Smooth muscle cell (in vitro differentiated cells): Measurements from ENCODE around the gene DSTN. TPM values are rescaled to one million over a fixed set of nuclear protein-coding genes. Genes with fewer than 3 reads are reported as not detected.
A peak's percentile ranks its signal among the peaks of the same experiment; 100 is the strongest.

Source experiments
- DNase-seq: peaks from one replicate; lab custom pipeline; 2025; ENCODE audit not compliant: unreplicated experiment; lab: John Stamatoyannopoulos, UW
- H2AFZ ChIP-seq: fragments of 200-600 bp; sonication (generic); 2 replicates; pipeline ENCODE4 v1.6.0; 2016; ENCODE audit warnings: antibody characterized with exemption, low read depth, mild to moderate bottlenecking
- H3F3A ChIP-seq: fragments of 200-600 bp; sonication (generic); 2 replicates; pipeline ENCODE4 v1.6.0; 2017; ENCODE audit warnings: antibody characterized with exemption, low read depth
- H3K27ac ChIP-seq: fragments of 200-600 bp; sonication (generic); 2 replicates; pipeline ENCODE4 v1.5.1; 2016; ENCODE audit warnings: low read depth, mild to moderate bottlenecking
- H3K27me3 ChIP-seq: fragments of 200-600 bp; sonication (generic); 2 replicates; pipeline ENCODE4 v1.6.1; 2016; ENCODE audit warnings: low read depth, mild to moderate bottlenecking
- H3K36me3 ChIP-seq: fragments of 200-600 bp; sonication (generic); 2 replicates; pipeline ENCODE4 v1.5.1; 2016; ENCODE audit warnings: low read depth
- H3K4me1 ChIP-seq: fragments of 200-600 bp; sonication (generic); 2 replicates; pipeline ENCODE4 v1.5.1; 2016; ENCODE audit warnings: low read depth
- H3K4me2 ChIP-seq: fragments of 200-600 bp; sonication (generic); 2 replicates; pipeline ENCODE4 v1.6.0; 2016; ENCODE audit warnings: mild to moderate bottlenecking
- H3K4me3 ChIP-seq: fragments of 200-600 bp; sonication (generic); 2 replicates; pipeline ENCODE4 v1.5.1; 2016; ENCODE audit warnings: mild to moderate bottlenecking
- H3K79me2 ChIP-seq: fragments of 200-600 bp; sonication (generic); 2 replicates; pipeline ENCODE4 v1.6.0; 2016; ENCODE audit warnings: low read depth, mild to moderate bottlenecking
- H3K9ac ChIP-seq: fragments of 200-600 bp; sonication (generic); 2 replicates; pipeline ENCODE4 v1.6.0; 2016; ENCODE audit warnings: low read depth
- H3K9me3 ChIP-seq: fragments of 200-600 bp; sonication (generic); replicated peaks from 2 replicates; pipeline ENCODE4 v1.5.1; 2016; ENCODE audit warnings: low read depth
- H4K20me1 ChIP-seq: fragments of 200-600 bp; sonication (generic); 2 replicates; pipeline ENCODE4 v1.6.0; 2016; ENCODE audit warnings: low read depth
- WGBS: methylation state at CpG from one replicate; pipeline ENCODE4 v1.1.7; 2016; ENCODE audit warnings: low lambda C conversion rate; 5-methylcytosine and 5-hydroxymethylcytosine counted together
- polyA plus RNA-seq: library from polyadenylated mRNA; unstranded; fragments of >200 nt; fragmentation: Nextera tagmentation; extraction: Ambion mirVana; gene quantifications from 2 replicates; pipeline ENCODE4 v1.2.1, GENCODE V29; 2016
- total RNA-seq: library from RNA; depleted of rRNA; stranded (reverse); fragments of >200 nt; gene quantifications from 2 replicates; pipeline ENCODE4 v1.2.3, GENCODE V29; 2014
- TF ChIP-seq, protein P1 (sequence below): fragments of 200-600 bp; sonication (generic); IDR thresholded peaks from 2 replicates; pipeline ENCODE4 v1.5.1; 2017; ENCODE audit warnings: borderline replicate concordance, mild to moderate bottlenecking, antibody characterized with exemption; ENCODE audit not compliant: insufficient read depth, poor library complexity, severe bottlenecking

The DSTN gene
- total and polyA plus RNA-seq, 2 experiments from 2014 or later = 486 to 534 TPM

DNA sequence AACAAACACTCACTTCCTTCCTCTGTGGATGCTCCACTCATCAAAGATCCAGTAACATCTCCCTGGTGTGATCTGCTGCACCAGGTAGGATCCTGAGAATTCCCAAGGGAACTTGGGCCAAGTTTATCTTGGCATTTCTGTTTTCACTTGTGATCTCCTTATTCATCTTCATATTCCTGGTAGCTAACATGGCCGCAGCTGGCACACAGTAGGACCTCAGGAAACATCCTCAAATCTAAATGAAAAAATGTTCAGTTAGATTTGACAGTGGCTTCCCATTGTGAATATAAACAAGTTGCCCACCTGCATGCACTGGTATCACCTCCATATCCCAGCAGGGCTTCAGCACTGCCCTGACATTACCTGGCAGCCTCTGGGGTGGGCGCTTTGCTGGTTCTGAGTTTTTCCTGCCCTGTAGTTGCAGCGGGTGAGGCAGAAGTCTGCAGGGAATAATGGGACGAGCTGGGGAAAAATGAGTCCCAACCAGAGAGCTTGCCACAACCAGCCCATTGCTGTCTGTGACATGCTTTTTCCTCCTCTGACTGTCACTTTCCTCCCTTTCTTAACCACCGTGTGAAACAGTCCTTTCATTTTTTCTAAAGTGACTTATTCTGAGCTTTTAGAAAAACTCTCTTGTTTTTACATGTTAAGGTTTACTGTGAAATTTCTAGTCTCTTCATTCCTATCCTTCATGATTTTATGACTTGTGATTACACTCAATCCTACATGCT lies 9.4 kb upstream of the DSTN start:
- Histone ChIP-seq H3K9ac (no peak overlapping the region), H3F3A (peaks cover 21% of the 10 kb centered on the region), H3K4me3 (no peak overlapping the region), H3K4me1 (peaks cover 16% of the 10 kb centered on the region), H3K9me3 (no peaks in the 10 kb centered on the region), H4K20me1 (no peaks in the 10 kb centered on the region), H3K36me3 (no peaks in the 10 kb centered on the region), H3K79me2 (no peaks in the 10 kb centered on the region), H3K4me2 (no peak overlapping the region), H3K27me3 (no peaks in the 10 kb centered on the region), H2AFZ (peak overlapping the region; percentile 60), H3K27ac (peak overlapping the region; percentile 99)
- TF ChIP-seq, protein P1, sequence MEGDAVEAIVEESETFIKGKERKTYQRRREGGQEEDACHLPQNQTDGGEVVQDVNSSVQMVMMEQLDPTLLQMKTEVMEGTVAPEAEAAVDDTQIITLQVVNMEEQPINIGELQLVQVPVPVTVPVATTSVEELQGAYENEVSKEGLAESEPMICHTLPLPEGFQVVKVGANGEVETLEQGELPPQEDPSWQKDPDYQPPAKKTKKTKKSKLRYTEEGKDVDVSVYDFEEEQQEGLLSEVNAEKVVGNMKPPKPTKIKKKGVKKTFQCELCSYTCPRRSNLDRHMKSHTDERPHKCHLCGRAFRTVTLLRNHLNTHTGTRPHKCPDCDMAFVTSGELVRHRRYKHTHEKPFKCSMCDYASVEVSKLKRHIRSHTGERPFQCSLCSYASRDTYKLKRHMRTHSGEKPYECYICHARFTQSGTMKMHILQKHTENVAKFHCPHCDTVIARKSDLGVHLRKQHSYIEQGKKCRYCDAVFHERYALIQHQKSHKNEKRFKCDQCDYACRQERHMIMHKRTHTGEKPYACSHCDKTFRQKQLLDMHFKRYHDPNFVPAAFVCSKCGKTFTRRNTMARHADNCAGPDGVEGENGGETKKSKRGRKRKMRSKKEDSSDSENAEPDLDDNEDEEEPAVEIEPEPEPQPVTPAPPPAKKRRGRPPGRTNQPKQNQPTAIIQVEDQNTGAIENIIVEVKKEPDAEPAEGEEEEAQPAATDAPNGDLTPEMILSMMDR = no peak
- WGBS = 58% methylated on average over 5 of the region's 5 CpGs
- no peak for DNase-seq

- no peaks in the 10 kb centered on the region for H3K79me2 ChIP-seq
- H3K27me3 ChIP-seq = no peaks in the 10 kb centered on the region
- peak overlapping the region; percentile 2 for H3K4me2 ChIP-seq
- no peaks in the 10 kb centered on the region for H3K36me3 ChIP-seq
- H3K9ac ChIP-seq = no peak overlapping the region
- peaks cover 13% of the 10 kb centered on the region for H3F3A ChIP-seq
- no peaks in the 10 kb centered on the region for H4K20me1 ChIP-seq
- DNase-seq = no peak
- TF ChIP-seq, protein P1 = no peak
- H2AFZ ChIP-seq = peak overlapping the region; percentile 52
- WGBS = 39% methylated on average over 2 of the region's 2 CpGs
- peaks cover 9% of the 10 kb centered on the region for H3K4me1 ChIP-seq
- no peak overlapping the region for H3K4me3 ChIP-seq
- peak overlapping the region; percentile 88 for H3K27ac ChIP-seq
- H3K9me3 ChIP-seq = no peaks in the 10 kb centered on the region
Observed at GRCh38 chr20:17562804-17563305, 7.0 kb upstream of the DSTN start.

DNA sequence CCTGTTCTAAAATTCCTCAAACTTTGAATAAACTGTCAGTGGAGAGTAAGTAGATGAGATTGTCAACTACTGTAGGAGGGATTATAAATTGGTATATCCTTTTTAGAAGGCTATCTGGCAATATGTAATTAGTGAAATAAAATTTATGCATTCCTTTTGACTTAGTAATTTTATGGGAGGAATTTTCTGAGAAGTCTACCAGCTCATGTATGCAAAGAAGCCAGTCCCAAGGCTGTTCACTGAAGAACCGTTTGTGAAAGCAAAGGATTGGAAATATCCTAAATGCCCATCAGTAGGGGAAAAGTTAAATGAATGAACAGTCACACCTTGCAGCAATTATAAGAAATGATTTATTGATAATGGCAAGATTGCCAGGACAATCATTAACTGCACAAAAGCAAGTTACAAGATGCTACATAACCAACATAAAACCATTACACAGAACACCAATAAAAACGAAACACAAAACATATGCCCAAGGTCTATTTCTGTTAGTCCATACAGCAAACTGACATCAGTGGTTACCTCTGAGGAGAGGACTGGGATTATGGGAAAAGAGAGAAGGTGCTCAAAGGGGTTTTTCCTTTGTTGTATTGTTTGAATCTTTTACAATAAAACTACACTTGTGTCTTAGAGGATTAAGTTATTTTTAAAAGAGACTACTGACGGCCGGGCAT lies 4.6 kb upstream of the DSTN start:
- Histone ChIP-seq H3K27me3 (no peaks in the 10 kb centered on the region), H3K9me3 (no peaks in the 10 kb centered on the region), H4K20me1 (peaks cover 2% of the 10 kb centered on the region), H3K9ac (no peak overlapping the region), H3K36me3 (no peaks in the 10 kb centered on the region), H3K79me2 (peaks cover 4% of the 10 kb centered on the region), H3K27ac (peak overlapping the region; percentile 59), H2AFZ (no peak overlapping the region), H3F3A (peaks cover 12% of the 10 kb centered on the region), H3K4me3 (no peak overlapping the region), H3K4me2 (peak overlapping the region; percentile 33), H3K4me1 (peaks cover 5% of the 10 kb centered on the region)
- TF ChIP-seq, protein P1 = no peak
- 67% methylated on average over 4 of the region's 4 CpGs for WGBS
- no peak for DNase-seq
